ENCODE results near the gene DARS2.

Gene DARS2

GRCh38 chr1:173889885-173890284 is 65.4 kb downstream of the DARS2 start:
- Mint-ChIP-seq H3K27me3 (no peaks in the 10 kb centered on the region), H3K36me3 (peaks cover 33% of the 10 kb centered on the region), H3K4me3 (no peak overlapping the region), H3K9me3 (ENCODE audit: low read depth) (no peaks in the 10 kb centered on the region), H3K4me1 (ENCODE audit: low read depth) (peaks cover 38% of the 10 kb centered on the region), H3K27ac (no peak overlapping the region)

GRCh38 chr1:173893611-173894010 is 69.1 kb downstream of the DARS2 start:
- no peak overlapping the region for H3K27ac Mint-ChIP-seq

GRCh38 chr1:173894189-173894588 is 69.7 kb downstream of the DARS2 start:
- H3K36me3 Mint-ChIP-seq, result peaks cover 26% of the 10 kb centered on the region
- peaks cover 12% of the 10 kb centered on the region for H3K4me1 Mint-ChIP-seq (ENCODE audit: low read depth)
- no peak overlapping the region for H3K4me3 Mint-ChIP-seq
- H3K27ac Mint-ChIP-seq, result no peak overlapping the region
- no peaks in the 10 kb centered on the region for H3K27me3 Mint-ChIP-seq
- no peaks in the 10 kb centered on the region for H3K9me3 Mint-ChIP-seq (ENCODE audit: low read depth)

More at GRCh38 chr1:173893611-173894010, 69.1 kb downstream of the DARS2 start:
- Mint-ChIP-seq H3K4me3 (no peak overlapping the region), H3K4me1 (ENCODE audit: low read depth) (peaks cover 15% of the 10 kb centered on the region), H3K27me3 (no peaks in the 10 kb centered on the region), H3K36me3 (peaks cover 23% of the 10 kb centered on the region), H3K9me3 (ENCODE audit: low read depth) (no peaks in the 10 kb centered on the region)

- H3K36me3 Mint-ChIP-seq, result peaks cover 16% of the 10 kb centered on the region
- no peak overlapping the region for H3K27ac Mint-ChIP-seq
- no peak overlapping the region for H3K4me3 Mint-ChIP-seq
- no peaks in the 10 kb centered on the region for H3K9me3 Mint-ChIP-seq (ENCODE audit: low read depth)
- no peaks in the 10 kb centered on the region for H3K27me3 Mint-ChIP-seq
- H3K4me1 Mint-ChIP-seq (ENCODE audit: low read depth), result peaks cover 5% of the 10 kb centered on the region
These were observed 76.0 kb downstream of the DARS2 start for GRCh38 chr1:173900427-173900826.

GRCh38 chr1:173900992-173901391 is 76.5 kb downstream of the DARS2 start:
- H3K4me1 Mint-ChIP-seq (ENCODE audit: low read depth), result peaks cover 5% of the 10 kb centered on the region

GRCh38 chr1:173903827-173904531 is 79.5 kb downstream of the DARS2 start:
- peaks cover 5% of the 10 kb centered on the region for H3K4me1 Mint-ChIP-seq (ENCODE audit: low read depth)
- no peak overlapping the region for H3K27ac Mint-ChIP-seq
- no peak overlapping the region for H3K4me3 Mint-ChIP-seq
- H3K9me3 Mint-ChIP-seq (ENCODE audit: low read depth), result no peaks in the 10 kb centered on the region
- no peaks in the 10 kb centered on the region for H3K27me3 Mint-ChIP-seq
- peaks cover 16% of the 10 kb centered on the region for H3K36me3 Mint-ChIP-seq

More at GRCh38 chr1:173900992-173901391, 76.5 kb downstream of the DARS2 start:
- Mint-ChIP-seq H3K27me3 (no peaks in the 10 kb centered on the region), H3K9me3 (ENCODE audit: low read depth) (no peaks in the 10 kb centered on the region), H3K4me3 (no peak overlapping the region), H3K36me3 (peaks cover 17% of the 10 kb centered on the region), H3K27ac (no peak overlapping the region)
